SU-DHL-6 (cell line): ENCODE data around the gene CCDC88C.

Source experiments
- EZH2phosphoT487 ChIP-seq: fragments of 200-600 bp; sonication (generic), shearing (Covaris generic); conservative IDR thresholded peaks from 2 replicates; pipeline ENCODE4 v1.6.1; 2018; ENCODE audit warnings: mild to moderate bottlenecking, antibody characterized with exemption, low read length, moderate library complexity, mixed read lengths
- TF ChIP-seq, protein P1 (sequence below): fragments of 200-600 bp; sonication (generic); IDR thresholded peaks from one replicate; pipeline ENCODE4 v1.5.1; 2017; ENCODE audit warnings: antibody characterized with exemption, mild to moderate bottlenecking, low read length, moderate library complexity; ENCODE audit not compliant: insufficient read depth, poor library complexity, severe bottlenecking

GRCh38 chr14:91372671-91373495 is 44.7 kb downstream of the CCDC88C start:
- TF ChIP-seq, protein P1, sequence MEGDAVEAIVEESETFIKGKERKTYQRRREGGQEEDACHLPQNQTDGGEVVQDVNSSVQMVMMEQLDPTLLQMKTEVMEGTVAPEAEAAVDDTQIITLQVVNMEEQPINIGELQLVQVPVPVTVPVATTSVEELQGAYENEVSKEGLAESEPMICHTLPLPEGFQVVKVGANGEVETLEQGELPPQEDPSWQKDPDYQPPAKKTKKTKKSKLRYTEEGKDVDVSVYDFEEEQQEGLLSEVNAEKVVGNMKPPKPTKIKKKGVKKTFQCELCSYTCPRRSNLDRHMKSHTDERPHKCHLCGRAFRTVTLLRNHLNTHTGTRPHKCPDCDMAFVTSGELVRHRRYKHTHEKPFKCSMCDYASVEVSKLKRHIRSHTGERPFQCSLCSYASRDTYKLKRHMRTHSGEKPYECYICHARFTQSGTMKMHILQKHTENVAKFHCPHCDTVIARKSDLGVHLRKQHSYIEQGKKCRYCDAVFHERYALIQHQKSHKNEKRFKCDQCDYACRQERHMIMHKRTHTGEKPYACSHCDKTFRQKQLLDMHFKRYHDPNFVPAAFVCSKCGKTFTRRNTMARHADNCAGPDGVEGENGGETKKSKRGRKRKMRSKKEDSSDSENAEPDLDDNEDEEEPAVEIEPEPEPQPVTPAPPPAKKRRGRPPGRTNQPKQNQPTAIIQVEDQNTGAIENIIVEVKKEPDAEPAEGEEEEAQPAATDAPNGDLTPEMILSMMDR = no peak
- no peak for TF ChIP-seq EZH2phosphoT487
